Activated T-helper 1 cell treated with anti-CD3 and anti-CD28 coated beads, Interleukin-12 subunit alpha, Interleukin-12 subunit beta, Interleukin-2, Interleukin-4 antibody, amounts not matched to agents 30 ng/mL and 10 ng/mL and 1 ng/mL, durations not matched to agents 14 hours and 24 hours and 36 hours (primary cell): ENCODE results near the gene ETNPPL. TPM values are rescaled to one million over a fixed set of nuclear protein-coding genes. Genes with fewer than 3 reads are reported as not detected.

Experiments
- DNase-seq: peaks from one replicate; pipeline ENCODE4 v3.0.0; 2021; ENCODE audit warnings: low spot score
- H3K27ac Mint-ChIP-seq: one replicate; pipeline ENCODE4 v1.8.0; 2021; ENCODE audit warnings: mild to moderate bottlenecking, mixed read lengths
- H3K27me3 Mint-ChIP-seq: one replicate; pipeline ENCODE4 v1.8.0; 2022; ENCODE audit warnings: mild to moderate bottlenecking, moderate library complexity, mixed read lengths; ENCODE audit not compliant: insufficient read depth
- H3K36me3 Mint-ChIP-seq: one replicate; pipeline ENCODE4 v1.8.0; 2021; ENCODE audit warnings: low read depth, mixed read lengths
- H3K4me1 Mint-ChIP-seq: one replicate; pipeline ENCODE4 v1.8.0; 2021; ENCODE audit warnings: low read depth, mixed read lengths
- H3K4me3 Mint-ChIP-seq: one replicate; pipeline ENCODE4 v1.8.0; 2021; ENCODE audit warnings: mild to moderate bottlenecking, moderate library complexity, mixed read lengths
- H3K9me3 Mint-ChIP-seq: one replicate; pipeline ENCODE4 v1.8.0; 2021; ENCODE audit warnings: mixed read lengths
- intact Hi-C: fragments of 100-400 bp; cut with micrococcal nuclease; formaldehyde crosslinking; loops from one replicate; pipeline ENCODE4 v1.15.1; 2024
- total RNA-seq: library from RNA; stranded (reverse); gene quantifications from 2 replicates; pipeline ENCODE4 v1.2.3, GENCODE V29; 2022

Gene ETNPPL
- not detected in 2 replicates for total RNA-seq

DNA sequence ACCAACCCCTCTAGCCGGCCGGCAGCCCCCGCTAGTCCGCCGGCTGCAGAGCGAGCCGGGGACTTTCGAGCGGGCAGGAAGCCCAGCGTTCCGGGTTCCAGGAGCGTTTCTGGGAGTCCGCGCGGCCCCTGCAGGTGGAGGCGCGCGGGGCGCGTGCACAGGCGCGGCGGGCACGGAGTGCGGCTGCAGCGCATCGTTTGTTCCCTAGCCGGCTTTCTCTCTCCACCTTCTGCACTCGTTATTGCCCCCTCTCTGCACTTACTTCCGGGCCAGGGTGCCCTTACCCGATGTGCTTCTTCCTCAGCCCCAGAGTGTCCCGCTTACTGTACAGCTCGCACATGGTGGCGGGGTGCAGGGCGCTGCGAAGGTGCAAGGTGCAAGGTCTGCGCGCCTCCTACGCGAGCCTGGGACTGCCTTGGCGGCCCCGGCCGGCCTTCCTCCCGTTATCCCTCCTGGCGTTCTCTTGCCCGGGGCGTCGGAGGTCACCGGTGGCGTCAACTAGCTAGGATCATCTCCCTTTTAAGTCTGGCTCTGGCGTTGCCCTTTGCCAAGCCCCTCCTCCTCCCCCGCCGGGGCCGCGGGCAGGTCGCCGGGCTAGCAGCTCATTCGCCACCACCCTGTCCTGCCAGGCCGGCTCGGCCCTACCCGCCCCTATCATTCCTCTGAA, at the start of gene ETNPPL:
Gene ETNPPL (minus strand): TSS at position 495 of the 667 bp plus-strand sequence. CDS start 155 bp downstream, at position 340.
- DNase-seq: peak; percentile 0
- H3K27me3 Mint-ChIP-seq: peaks cover 49% of the 10 kb centered on the region
- H3K4me3 Mint-ChIP-seq: peak within 1 kb of the TSS; percentile 74
- H3K36me3 Mint-ChIP-seq: no peaks in the 10 kb centered on the region
- no peak within 1 kb of the TSS for H3K27ac Mint-ChIP-seq
- H3K4me1 Mint-ChIP-seq: peaks cover 13% of the 10 kb centered on the region
- intact Hi-C loops: no loop called here
- H3K9me3 Mint-ChIP-seq: no peaks in the 10 kb centered on the region

DNA sequence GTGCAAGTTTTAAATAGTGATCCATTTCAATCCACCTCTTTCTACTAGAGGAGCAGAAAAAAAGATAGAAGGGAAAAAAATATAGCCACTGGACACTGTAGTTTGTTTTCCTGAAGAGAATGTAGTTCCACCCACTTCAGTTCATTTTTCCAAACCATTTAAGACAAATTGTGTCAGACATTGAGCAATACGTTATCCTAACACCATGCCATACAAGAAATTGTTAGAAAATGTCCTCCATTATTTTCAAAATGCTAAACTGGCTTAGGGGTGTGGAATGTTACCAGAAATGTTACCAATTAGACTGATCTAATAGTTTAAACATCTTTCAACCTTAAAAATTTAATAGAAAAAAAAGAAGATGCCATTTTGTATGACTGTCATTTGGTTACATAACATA, 48.6 kb upstream of the ETNPPL start:
- intact Hi-C loops: no loop called here

DNA sequence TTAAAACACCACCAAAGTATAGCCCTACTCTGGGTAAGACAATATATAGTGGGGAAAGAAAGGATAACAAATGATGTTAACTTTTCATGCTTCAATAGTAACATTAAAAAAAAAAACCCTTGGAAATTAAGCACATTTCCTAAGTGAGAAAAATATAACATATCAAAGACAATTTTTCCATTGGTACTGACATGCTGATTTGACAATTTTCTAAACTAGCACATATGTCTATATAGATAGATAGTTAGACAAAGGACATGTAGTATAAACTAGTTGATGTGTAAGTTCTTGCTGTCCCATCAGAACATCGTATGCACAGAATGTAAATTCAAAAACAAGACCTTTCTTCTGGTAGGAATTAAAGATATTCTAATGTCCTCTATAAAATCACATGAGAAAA, 47.2 kb upstream of the ETNPPL start:
- intact Hi-C loops: no loop called here
- no peaks in the 10 kb centered on the region for H3K9me3 Mint-ChIP-seq
- H3K4me3 Mint-ChIP-seq: no peak overlapping the region
- H3K4me1 Mint-ChIP-seq: no peaks in the 10 kb centered on the region
- no peak for DNase-seq
- H3K27ac Mint-ChIP-seq: no peak overlapping the region
- peaks cover 24% of the 10 kb centered on the region for H3K27me3 Mint-ChIP-seq
- H3K36me3 Mint-ChIP-seq: no peaks in the 10 kb centered on the region

More for the DNA sequence above, 48.6 kb upstream of the ETNPPL start:
- no peaks in the 10 kb centered on the region for H3K9me3 Mint-ChIP-seq
- DNase-seq: no peak
- no peaks in the 10 kb centered on the region for H3K36me3 Mint-ChIP-seq
- no peak overlapping the region for H3K4me3 Mint-ChIP-seq
- H3K27ac Mint-ChIP-seq: no peak overlapping the region
- no peaks in the 10 kb centered on the region for H3K4me1 Mint-ChIP-seq
- H3K27me3 Mint-ChIP-seq: peaks cover 35% of the 10 kb centered on the region

DNA sequence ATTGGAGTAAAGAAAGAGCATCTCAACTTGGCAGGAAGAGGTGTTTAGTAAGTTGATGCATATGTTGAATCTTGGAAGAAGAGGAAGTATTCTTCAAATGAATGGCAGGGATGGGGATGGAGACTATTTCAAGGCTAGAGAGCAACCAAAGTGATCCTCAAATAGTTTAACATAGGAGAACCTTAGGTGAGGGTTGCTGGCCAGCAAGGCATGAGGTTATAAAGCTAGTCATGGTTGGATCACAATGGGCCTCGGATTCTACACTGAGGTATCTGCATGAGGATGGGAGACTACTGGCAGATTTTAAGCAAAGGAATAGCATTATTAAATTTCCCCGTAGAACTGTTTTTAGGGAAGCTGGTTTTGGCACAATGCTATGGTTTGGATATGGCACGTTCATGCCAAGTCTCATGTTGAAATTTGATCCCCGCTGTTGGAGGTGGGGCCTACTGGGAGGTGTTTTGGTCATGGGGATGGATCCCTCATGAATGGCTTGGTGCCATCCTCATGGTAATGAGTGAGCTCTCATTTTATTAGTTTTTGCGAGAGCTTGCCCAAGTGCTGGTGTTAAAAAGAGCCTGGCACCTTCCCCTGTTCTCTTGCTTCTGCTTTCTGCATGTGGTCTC, 41.9 kb upstream of the ETNPPL start:
- Mint-ChIP-seq H3K27me3 (peaks cover 6% of the 10 kb centered on the region), H3K36me3 (no peaks in the 10 kb centered on the region), H3K4me1 (no peaks in the 10 kb centered on the region), H3K4me3 (no peak overlapping the region), H3K27ac (no peak overlapping the region), H3K9me3 (no peaks in the 10 kb centered on the region)
- intact Hi-C loops: no loop called here
- DNase-seq: no peak

DNA sequence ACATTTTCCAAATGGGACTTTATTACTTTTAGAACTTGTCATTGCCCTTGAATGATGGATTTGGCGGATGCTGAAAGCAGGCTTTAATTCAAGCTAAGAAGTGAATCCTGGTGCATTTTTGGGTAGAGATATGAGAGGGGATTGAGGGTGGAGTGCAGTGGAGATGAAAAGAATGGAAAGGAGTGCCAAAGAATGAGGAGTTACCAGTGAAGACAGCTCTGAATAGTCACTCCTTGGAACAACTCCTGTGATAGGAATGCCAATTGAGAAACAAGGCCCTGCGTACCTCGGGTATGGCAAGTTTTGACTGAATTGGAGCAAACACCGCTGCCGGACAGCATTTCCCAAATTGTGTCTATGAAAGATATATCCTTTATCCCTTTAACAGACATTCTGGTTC, 36.5 kb upstream of the ETNPPL start:
- DNase-seq: no peak
- H3K27ac Mint-ChIP-seq: no peak overlapping the region
- H3K36me3 Mint-ChIP-seq: no peaks in the 10 kb centered on the region
- H3K4me3 Mint-ChIP-seq: no peak overlapping the region
- intact Hi-C loops: no loop called here
- no peaks in the 10 kb centered on the region for H3K9me3 Mint-ChIP-seq
- no peaks in the 10 kb centered on the region for H3K4me1 Mint-ChIP-seq
- peaks cover 2% of the 10 kb centered on the region for H3K27me3 Mint-ChIP-seq

DNA sequence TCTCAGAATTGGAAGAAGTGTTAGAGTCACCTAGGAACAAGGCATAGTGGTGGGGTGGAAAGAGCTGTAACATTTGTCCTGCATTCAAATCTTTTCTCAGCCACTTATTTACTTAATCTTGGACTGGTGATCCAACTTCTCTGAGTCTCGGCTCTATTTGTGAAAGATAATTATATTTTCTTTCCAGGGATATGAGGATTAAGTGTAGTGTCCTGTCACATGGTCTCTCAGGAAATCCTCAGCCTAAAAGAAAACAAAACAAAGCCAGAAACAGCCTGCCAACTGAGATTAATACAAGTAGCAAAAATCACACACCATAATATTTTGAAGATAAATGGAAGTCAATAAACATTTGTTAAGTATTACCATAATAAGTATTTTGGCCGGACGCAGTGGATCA, 33.3 kb upstream of the ETNPPL start:
- no peak for DNase-seq
- Mint-ChIP-seq H3K27ac (no peak overlapping the region), H3K36me3 (no peaks in the 10 kb centered on the region), H3K27me3 (peaks cover 2% of the 10 kb centered on the region), H3K4me3 (no peak overlapping the region), H3K4me1 (no peaks in the 10 kb centered on the region), H3K9me3 (no peaks in the 10 kb centered on the region)
- intact Hi-C loops: no loop called here

DNA sequence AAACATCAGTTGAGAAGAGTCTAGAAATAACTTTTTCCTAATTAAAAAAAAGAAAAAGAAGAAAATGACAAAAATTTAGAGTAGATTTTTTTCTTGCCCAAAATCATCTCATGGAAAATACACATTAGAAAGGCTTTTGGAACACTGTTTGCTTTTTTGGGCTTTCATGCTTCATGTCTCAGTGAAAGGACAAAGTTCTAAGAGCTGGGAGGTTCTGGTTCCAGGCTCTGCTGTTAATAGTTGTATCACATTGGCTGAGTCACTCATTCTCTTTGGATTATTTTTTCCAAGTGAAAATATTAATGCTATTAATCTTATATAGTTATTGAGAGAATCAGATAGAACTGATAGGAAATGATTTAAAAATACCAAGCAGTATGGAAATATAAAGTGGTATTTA, 32.9 kb upstream of the ETNPPL start:
- Mint-ChIP-seq H3K4me3 (no peak overlapping the region), H3K36me3 (no peaks in the 10 kb centered on the region), H3K27me3 (peaks cover 2% of the 10 kb centered on the region), H3K4me1 (no peaks in the 10 kb centered on the region), H3K9me3 (no peaks in the 10 kb centered on the region), H3K27ac (no peak overlapping the region)
- intact Hi-C loops: no loop called here
- no peak for DNase-seq

DNA sequence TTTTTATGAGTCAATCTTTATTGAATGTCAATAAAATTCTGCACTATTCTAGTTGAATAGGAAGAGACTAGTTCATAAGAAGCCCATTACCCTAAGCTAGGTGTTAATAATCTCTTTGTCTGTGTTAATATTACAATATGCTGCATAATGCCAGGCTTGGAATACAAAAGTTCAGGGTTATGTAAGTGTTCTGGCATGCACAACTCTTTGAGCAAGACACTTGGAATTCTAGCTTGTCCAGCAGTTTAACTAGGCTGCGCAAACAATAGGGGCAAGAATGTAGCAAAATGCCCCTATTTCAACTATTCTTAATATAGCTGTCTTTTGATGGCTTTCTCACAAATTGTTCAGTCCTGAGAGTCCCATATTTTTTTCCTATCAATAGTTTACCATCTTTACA, 31.3 kb upstream of the ETNPPL start:
- DNase-seq: no peak
- H3K9me3 Mint-ChIP-seq: no peaks in the 10 kb centered on the region
- H3K27me3 Mint-ChIP-seq: peaks cover 2% of the 10 kb centered on the region
- intact Hi-C loops: no loop called here
- H3K36me3 Mint-ChIP-seq: no peaks in the 10 kb centered on the region
- no peak overlapping the region for H3K4me3 Mint-ChIP-seq
- no peaks in the 10 kb centered on the region for H3K4me1 Mint-ChIP-seq
- H3K27ac Mint-ChIP-seq: no peak overlapping the region

DNA sequence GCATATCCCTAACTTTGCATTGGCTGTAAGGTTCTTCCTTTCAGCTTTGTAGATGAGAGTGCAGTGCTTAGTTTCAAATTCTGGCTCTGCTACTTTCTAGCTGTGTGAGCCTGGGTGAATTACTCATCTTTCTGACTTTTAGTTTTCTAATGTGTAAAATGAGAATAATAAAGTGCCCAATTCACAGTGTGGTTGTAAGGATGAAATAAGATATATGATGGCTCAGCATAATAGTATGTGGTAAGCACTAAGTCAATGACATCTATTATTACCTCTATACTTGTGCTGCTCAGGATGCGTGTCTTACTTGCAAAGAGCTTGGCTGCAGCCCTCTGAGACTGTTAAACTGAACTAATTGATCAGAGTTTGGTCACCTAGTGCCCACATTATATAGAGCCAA, 30.6 kb upstream of the ETNPPL start:
- no peak for DNase-seq
- H3K27ac Mint-ChIP-seq: no peak overlapping the region
- no peaks in the 10 kb centered on the region for H3K9me3 Mint-ChIP-seq
- no peaks in the 10 kb centered on the region for H3K36me3 Mint-ChIP-seq
- H3K4me1 Mint-ChIP-seq: no peaks in the 10 kb centered on the region
- intact Hi-C loops: no loop called here
- no peak overlapping the region for H3K4me3 Mint-ChIP-seq
- H3K27me3 Mint-ChIP-seq: peaks cover 2% of the 10 kb centered on the region

DNA sequence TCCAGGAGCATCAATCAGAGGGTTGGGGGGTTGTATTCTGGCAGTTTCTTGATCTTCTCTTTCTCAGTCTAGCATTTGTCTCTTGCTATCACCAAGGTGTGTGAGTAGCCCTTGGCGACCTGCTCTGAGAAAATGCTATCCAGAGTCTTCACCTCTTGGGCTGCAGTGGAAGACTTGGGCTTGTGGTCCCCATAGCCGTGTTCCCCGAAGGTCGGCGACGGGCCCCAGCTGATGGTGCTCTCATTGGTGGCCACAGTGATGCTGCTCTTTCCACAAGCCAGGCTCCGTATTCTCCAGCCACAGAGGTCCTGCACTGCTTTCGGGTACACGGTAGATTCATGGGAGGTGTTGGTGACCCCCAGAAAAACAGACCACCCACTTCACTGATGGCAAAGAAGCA, 25.9 kb upstream of the ETNPPL start:
- no peaks in the 10 kb centered on the region for H3K9me3 Mint-ChIP-seq
- DNase-seq: no peak
- no peaks in the 10 kb centered on the region for H3K36me3 Mint-ChIP-seq
- H3K4me1 Mint-ChIP-seq: no peaks in the 10 kb centered on the region
- H3K4me3 Mint-ChIP-seq: no peak overlapping the region
- intact Hi-C loops: no loop called here
- no peaks in the 10 kb centered on the region for H3K27me3 Mint-ChIP-seq
- H3K27ac Mint-ChIP-seq: no peak overlapping the region

DNA sequence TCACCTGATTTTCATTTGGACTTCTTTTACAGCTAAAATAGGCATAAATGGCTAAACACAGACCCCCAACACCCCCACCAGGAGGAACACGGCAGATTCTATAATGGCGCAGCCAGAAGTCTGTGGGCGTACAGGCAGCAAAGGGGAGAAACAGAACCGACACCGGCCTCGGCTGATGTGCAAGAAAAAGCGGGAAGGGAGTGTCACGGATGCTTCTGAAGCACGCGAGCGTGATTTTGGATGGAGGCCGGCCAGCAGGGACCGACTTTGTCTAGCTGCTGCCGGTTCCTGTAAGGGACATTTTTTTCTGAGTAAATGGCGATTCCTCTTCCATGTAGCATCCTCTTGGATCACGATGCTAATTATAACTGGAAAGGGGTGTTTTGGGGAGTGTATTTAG, 24.9 kb upstream of the ETNPPL start:
- Mint-ChIP-seq H3K27ac (no peak overlapping the region), H3K9me3 (no peaks in the 10 kb centered on the region), H3K4me1 (no peaks in the 10 kb centered on the region), H3K36me3 (no peaks in the 10 kb centered on the region), H3K4me3 (no peak overlapping the region), H3K27me3 (no peaks in the 10 kb centered on the region)
- DNase-seq: no peak
- intact Hi-C loops: no loop called here

GRCh38 chr4:108787106-108787505, 24.3 kb upstream of the ETNPPL start:
- Mint-ChIP-seq H3K9me3 (no peaks in the 10 kb centered on the region), H3K27me3 (no peaks in the 10 kb centered on the region), H3K27ac (no peak overlapping the region), H3K4me3 (no peak overlapping the region), H3K4me1 (no peaks in the 10 kb centered on the region), H3K36me3 (no peaks in the 10 kb centered on the region)
- DNase-seq: no peak
- intact Hi-C loops: no loop called here

DNA sequence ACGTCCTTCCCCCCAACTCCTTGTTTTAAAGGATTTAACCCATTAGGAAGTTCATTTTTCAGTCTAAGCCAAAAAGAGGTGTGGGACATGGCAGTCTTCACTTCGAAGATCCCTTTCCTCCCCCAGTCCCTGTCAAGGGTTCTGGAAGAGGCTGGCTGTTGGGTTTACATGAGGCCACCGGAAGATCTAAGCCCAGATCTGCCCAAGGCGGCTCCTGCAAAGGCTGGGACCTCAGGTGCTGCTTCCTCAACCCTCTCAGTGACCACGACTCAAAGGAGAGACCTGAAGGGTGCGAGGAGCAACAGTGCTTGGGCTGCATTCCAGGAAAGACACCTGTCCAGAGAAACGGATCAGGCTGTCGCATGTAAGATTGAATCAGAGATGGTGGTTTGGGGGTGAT, 23.5 kb upstream of the ETNPPL start:
- DNase-seq: no peak
- H3K9me3 Mint-ChIP-seq: no peaks in the 10 kb centered on the region
- H3K27me3 Mint-ChIP-seq: no peaks in the 10 kb centered on the region
- no peak overlapping the region for H3K4me3 Mint-ChIP-seq
- intact Hi-C loops: no loop called here
- H3K27ac Mint-ChIP-seq: no peak overlapping the region
- H3K36me3 Mint-ChIP-seq: no peaks in the 10 kb centered on the region
- H3K4me1 Mint-ChIP-seq: no peaks in the 10 kb centered on the region
